Vagina (tissue), 2 donors: Measurements from ENCODE around the gene ABCD4.
"Not testable (repeated sequence)": the region's sequence is repeated elsewhere in the genome, so short reads cannot be mapped to it uniquely, and the experiment has no call there.

Experiments used
- POLR2A ChIP-seq, 2 donors: fragments of 450-650 bp; IDR thresholded peaks; one replicate each; pipeline ENCODE4 v1.6.1; 2017; ENCODE audit warnings: antibody characterized with exemption in 2 of 2, mild to moderate bottlenecking in 2 of 2, moderate library complexity in 2 of 2
- POLR2AphosphoS5 ChIP-seq, 2 donors: sonication (generic); formaldehyde crosslinking; IDR thresholded peaks; one replicate each; pipeline ENCODE4 v1.9.0; 2017; ENCODE audit warnings: antibody characterized with exemption in 2 of 2, mild to moderate bottlenecking in 2 of 2, low read depth in 1 of 2; ENCODE audit not compliant: insufficient read depth in 1 of 2
- TF ChIP-seq, protein P1 (sequence below), 3 experiments: fragments of 450-650 bp in 2 of 3; fragments of 200-600 bp in 1 of 3; sonication (generic) in 1 of 3; IDR thresholded peaks; one replicate each; pipeline ENCODE4 v1.5.1; 2017 to 2019; ENCODE audit warnings: antibody characterized with exemption in 3 of 3, mild to moderate bottlenecking in 2 of 3, moderate library complexity in 2 of 3

DNA sequence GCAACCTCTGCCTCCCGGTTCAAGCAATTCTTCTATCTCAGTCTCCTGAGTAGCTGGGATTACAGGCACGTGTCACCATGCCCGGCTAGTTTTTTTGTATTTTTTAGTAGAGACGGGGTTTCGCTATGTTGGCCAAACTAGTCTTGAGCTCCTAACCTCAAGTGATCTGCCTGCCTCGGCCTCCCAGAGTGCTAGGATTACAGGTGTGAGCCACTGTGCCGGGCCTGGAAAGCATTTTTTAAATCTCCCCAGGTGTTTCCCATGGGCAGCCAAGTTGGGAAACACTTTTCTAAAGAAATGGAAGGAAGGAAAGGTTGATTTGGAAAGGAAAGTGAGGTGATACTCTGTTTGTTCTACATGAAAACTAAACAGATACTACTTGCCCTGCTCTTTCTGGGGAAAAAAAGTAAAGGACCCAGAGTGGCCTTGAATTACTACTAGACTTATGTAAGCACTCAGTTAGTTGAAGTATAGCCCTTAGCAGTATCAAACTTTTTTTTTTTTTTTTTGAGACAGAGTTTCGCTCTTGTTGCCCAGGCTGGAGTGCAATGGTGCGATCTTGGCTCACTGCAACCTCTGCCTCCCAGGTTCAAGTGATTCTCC lies 27.3 kb upstream of the ABCD4 start:
- TF ChIP-seq, protein P1, sequence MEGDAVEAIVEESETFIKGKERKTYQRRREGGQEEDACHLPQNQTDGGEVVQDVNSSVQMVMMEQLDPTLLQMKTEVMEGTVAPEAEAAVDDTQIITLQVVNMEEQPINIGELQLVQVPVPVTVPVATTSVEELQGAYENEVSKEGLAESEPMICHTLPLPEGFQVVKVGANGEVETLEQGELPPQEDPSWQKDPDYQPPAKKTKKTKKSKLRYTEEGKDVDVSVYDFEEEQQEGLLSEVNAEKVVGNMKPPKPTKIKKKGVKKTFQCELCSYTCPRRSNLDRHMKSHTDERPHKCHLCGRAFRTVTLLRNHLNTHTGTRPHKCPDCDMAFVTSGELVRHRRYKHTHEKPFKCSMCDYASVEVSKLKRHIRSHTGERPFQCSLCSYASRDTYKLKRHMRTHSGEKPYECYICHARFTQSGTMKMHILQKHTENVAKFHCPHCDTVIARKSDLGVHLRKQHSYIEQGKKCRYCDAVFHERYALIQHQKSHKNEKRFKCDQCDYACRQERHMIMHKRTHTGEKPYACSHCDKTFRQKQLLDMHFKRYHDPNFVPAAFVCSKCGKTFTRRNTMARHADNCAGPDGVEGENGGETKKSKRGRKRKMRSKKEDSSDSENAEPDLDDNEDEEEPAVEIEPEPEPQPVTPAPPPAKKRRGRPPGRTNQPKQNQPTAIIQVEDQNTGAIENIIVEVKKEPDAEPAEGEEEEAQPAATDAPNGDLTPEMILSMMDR (IDR thresholded peaks at IDR 0.05), result not testable (repeated sequence)
- TF ChIP-seq POLR2A (IDR thresholded peaks at IDR 0.05); POLR2AphosphoS5 (IDR thresholded peaks at IDR 0.05; ENCODE audit: insufficient read depth in 1 of 2, low read depth in 1 of 2): not testable (repeated sequence)
